C4-2B (cell line): ENCODE measurements around the gene PTPRS.

Source experiments
- H3K27ac ChIP-seq: fragments of 450-650 bp; 2 replicates; pipeline ENCODE4 v1.5.1; 2017
- ZFX ChIP-seq: fragments of 450-650 bp; IDR thresholded peaks from 2 replicates; pipeline ENCODE4 v1.6.1; 2017
- TF ChIP-seq, protein P1 (sequence below): fragments of 450-650 bp; conservative IDR thresholded peaks from 2 replicates; pipeline ENCODE4 v1.5.1; 2017; ENCODE audit warnings: mild to moderate bottlenecking

The PTPRS gene

GRCh38 chr19:5354403-5354802 is 13.8 kb upstream of the PTPRS start:
- TF ChIP-seq ZFX, result no peak
- TF ChIP-seq, protein P1, sequence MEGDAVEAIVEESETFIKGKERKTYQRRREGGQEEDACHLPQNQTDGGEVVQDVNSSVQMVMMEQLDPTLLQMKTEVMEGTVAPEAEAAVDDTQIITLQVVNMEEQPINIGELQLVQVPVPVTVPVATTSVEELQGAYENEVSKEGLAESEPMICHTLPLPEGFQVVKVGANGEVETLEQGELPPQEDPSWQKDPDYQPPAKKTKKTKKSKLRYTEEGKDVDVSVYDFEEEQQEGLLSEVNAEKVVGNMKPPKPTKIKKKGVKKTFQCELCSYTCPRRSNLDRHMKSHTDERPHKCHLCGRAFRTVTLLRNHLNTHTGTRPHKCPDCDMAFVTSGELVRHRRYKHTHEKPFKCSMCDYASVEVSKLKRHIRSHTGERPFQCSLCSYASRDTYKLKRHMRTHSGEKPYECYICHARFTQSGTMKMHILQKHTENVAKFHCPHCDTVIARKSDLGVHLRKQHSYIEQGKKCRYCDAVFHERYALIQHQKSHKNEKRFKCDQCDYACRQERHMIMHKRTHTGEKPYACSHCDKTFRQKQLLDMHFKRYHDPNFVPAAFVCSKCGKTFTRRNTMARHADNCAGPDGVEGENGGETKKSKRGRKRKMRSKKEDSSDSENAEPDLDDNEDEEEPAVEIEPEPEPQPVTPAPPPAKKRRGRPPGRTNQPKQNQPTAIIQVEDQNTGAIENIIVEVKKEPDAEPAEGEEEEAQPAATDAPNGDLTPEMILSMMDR, result no peak; the same call in 1 of the 2 replicates
- H3K27ac ChIP-seq, result no peak overlapping the region

DNA sequence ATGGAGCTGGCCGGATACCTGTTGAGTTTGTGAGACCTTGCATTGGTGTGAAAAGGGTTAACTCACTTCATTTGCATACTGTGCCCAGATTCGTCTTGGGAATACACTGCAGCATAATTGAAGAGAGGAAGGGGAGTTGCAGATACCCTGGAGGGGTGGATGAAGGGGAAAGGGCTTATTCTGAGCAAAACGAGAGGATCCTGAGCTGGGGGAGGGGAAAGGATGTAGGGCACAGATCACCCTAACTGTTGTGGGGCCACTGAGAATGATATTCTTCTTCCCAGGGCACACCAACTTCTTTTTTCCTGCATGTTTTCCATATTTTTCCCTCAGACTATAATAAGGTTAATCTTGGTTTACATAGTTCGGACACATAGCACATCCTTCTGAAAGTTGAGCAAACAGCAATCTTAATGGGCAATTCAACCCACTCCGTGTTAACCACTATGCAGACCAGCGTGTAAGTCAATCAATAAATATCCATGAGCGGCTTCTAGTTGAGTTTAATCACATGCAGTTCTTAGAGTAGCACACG is 11.7 kb upstream of the PTPRS start:
- H3K27ac ChIP-seq, result no peak overlapping the region
- TF ChIP-seq, protein P1, result no peak
- no peak for TF ChIP-seq ZFX

- TF ChIP-seq, protein P1, result no peak
- no peak for TF ChIP-seq ZFX
- H3K27ac ChIP-seq, result no peak overlapping the region
These were observed 11.2 kb upstream of the PTPRS start for GRCh38 chr19:5351731-5352228.

DNA sequence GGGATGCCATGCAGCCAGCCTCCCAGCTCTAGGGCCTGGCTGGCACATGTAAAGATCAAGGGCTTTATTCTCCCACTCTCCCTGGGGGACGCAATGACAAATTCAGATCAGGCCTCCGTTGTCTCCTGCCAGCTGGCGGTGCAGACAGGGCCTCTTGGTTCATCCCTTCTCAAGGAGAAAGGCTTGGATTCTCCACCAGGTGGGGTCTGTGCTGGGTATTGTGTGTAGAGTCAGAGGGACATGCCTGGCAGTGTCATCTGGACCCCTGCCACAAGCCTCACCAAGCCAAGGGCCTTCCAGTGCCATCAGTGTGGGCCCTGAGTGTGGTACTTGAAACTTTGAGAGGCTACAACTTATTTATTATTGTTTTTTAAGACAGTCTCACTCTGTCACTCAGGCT is 8.4 kb upstream of the PTPRS start:
- TF ChIP-seq, protein P1, result no peak
- no peak for TF ChIP-seq ZFX
- H3K27ac ChIP-seq, result no peak overlapping the region

- H3K27ac ChIP-seq, result no peak overlapping the region
- TF ChIP-seq, protein P1, result no peak
- TF ChIP-seq ZFX, result no peak
These were observed 5.3 kb upstream of the PTPRS start for GRCh38 chr19:5345895-5346386.

DNA sequence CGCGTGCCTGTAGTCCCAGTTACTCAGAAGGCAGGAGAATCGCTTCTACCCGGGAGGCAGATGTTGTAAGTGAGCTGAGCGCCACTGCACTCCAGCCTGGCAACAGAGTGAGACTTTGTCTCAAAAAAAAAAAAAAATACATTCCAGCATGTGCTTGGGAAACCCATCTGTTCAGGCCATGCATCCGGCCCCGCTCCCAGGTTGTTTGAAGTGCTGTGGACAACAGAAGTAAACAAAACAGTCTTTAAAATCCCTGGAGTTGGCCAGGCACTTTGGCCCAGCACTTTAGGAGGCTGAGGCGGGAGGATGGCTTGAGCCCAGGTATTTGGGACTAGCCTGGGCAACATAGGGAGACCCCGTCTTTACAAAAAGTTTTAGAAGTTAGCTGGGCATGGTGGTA is 3.2 kb upstream of the PTPRS start:
- H3K27ac ChIP-seq, result no peak overlapping the region
- TF ChIP-seq ZFX, result no peak
- TF ChIP-seq, protein P1, result no peak

- TF ChIP-seq ZFX, result no peak
- TF ChIP-seq, protein P1, result no peak
- no peak overlapping the region for H3K27ac ChIP-seq
These were observed 2.1 kb upstream of the PTPRS start for GRCh38 chr19:5342573-5343201.
